Measurements from ENCODE around the gene NELFB. TPM values are rescaled to one million over a fixed set of nuclear protein-coding genes. Genes with fewer than 3 reads are reported as not detected.

The NELFB gene
- total and polyA plus RNA-seq, 2 donors = 20.4 to 38.8 TPM

DNA sequence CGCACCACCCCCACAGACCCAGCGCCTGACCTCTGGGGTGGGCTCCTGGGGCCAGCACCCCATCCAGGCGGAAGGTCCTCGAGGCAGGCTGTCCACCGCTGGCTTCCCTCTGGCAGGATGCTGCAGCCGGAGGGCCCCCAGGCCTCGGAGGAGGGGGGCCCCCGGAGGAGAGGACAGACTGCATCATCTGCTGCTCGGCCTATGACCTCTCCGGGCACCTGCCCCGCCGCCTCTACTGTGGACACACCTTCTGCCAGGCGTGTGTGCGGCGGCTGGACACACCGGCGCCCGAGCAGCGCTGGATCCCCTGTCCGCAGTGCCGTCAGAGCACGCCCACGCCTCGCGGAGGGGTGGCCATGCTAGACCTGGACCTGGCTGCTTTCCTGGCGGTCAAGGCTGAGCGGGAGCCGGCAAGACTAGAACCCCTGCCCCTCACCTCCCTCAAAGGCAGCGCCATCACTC, 26.6 kb upstream of the NELFB start:
- peaks cover 6 to 76% of the 10 kb centered on the region in 2 donors for H3K27me3 ChIP-seq (ENCODE audit: control insufficient read depth in 2 of 2, insufficient read depth in 1 of 2, low read length in 1 of 2)

GRCh38 chr9:137228968-137229896, 25.9 kb upstream of the NELFB start:
- WGBS = 85% methylated on average over 27 of the region's 27 CpGs
- H3K9me3 ChIP-seq (ENCODE audit: control insufficient read depth in 2 of 2, insufficient read depth in 1 of 2, low read length in 1 of 2) = no peaks in the 10 kb centered on the region
- H3K36me3 ChIP-seq (ENCODE audit: control insufficient read depth in 2 of 2, insufficient read depth in 2 of 2, low read length in 1 of 2) = no peaks in the 10 kb centered on the region
- no peak overlapping the region for H3K27ac ChIP-seq (ENCODE audit: low read depth in 1 of 2, low read length in 1 of 2)
- peaks cover 6 to 79% of the 10 kb centered on the region in 2 donors for H3K27me3 ChIP-seq (ENCODE audit: control insufficient read depth in 2 of 2, insufficient read depth in 1 of 2, low read length in 1 of 2)
- H3K4me1 ChIP-seq (ENCODE audit: control insufficient read depth in 2 of 2, insufficient read depth in 2 of 2, low read length in 2 of 2) = peaks cover under 1 to 6% of the 10 kb centered on the region in 2 donors
- DNase-seq (ENCODE audit: low read depth in 6 of 9, low spot score in 9 of 9) = no peak
- H3K4me3 ChIP-seq (ENCODE audit: low read length in 2 of 2) = no peak overlapping the region

More for the DNA sequence above, 26.6 kb upstream of the NELFB start:
- DNase-seq (ENCODE audit: low read depth in 6 of 9, low spot score in 9 of 9) = no peak
- no peaks in the 10 kb centered on the region for H3K36me3 ChIP-seq (ENCODE audit: control insufficient read depth in 2 of 2, insufficient read depth in 2 of 2, low read length in 1 of 2)
- no peaks in the 10 kb centered on the region for H3K9me3 ChIP-seq (ENCODE audit: control insufficient read depth in 2 of 2, insufficient read depth in 1 of 2, low read length in 1 of 2)
- no peak overlapping the region for H3K27ac ChIP-seq (ENCODE audit: low read depth in 1 of 2, low read length in 1 of 2)
- WGBS = 80% methylated on average over 29 of the region's 29 CpGs
- H3K4me3 ChIP-seq (ENCODE audit: low read length in 2 of 2) = no peak overlapping the region
- peaks cover 4 to 13% of the 10 kb centered on the region in 2 donors for H3K4me1 ChIP-seq (ENCODE audit: control insufficient read depth in 2 of 2, insufficient read depth in 2 of 2, low read length in 2 of 2)

DNA sequence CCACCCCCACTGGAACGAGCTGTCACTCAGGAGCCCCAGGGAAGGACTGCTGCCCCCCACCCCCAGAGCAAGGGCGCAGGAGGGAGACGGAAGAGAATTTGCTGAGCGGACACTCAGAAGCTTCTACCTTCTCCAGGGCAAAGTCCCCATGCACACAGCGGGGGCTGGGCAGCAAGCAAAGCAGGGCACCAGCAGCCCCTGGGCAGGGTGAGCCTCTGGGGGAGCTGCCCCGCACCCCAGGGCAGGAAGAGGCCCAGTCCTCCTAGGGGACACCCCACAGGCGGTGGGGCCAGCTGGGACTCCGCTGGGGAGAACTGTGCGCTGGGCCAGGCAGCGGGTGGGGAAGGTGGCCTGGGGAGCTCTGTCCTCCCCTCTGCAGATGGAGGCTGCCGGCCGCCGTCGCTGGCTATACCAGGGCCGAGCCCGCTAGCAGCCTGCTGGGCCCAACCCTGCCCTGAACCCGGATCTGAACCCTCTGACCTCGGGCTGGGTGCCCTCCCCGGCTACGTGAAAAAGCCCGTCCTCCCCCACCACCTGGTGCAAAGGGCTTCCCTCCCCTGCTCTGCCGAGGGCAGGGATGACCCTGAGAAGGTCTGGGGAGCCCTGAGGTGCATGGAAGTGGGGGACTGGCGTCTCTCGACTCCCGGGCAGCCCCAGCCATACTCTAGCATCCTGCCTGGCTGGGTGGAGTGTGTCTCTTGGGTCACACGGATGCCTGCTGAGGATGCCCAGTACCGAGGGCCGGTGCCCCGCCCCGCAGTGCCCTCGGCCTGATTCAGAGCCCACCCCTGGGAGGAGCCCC, 25.0 kb upstream of the NELFB start:
- Histone ChIP-seq H3K4me3 (ENCODE audit: low read length in 2 of 2) (no peak overlapping the region), H3K27me3 (ENCODE audit: control insufficient read depth in 2 of 2, insufficient read depth in 1 of 2, low read length in 1 of 2) (peaks cover 6 to 87% of the 10 kb centered on the region in 2 donors), H3K36me3 (ENCODE audit: control insufficient read depth in 2 of 2, insufficient read depth in 2 of 2, low read length in 1 of 2) (no peaks in the 10 kb centered on the region), H3K27ac (ENCODE audit: low read depth in 1 of 2, low read length in 1 of 2) (no peak overlapping the region), H3K4me1 (ENCODE audit: control insufficient read depth in 2 of 2, insufficient read depth in 2 of 2, low read length in 2 of 2) (peaks cover 0 to 6% of the 10 kb centered on the region in 2 donors), H3K9me3 (ENCODE audit: control insufficient read depth in 2 of 2, insufficient read depth in 1 of 2, low read length in 1 of 2) (no peaks in the 10 kb centered on the region)
- DNase-seq (ENCODE audit: low read depth in 6 of 9, low spot score in 9 of 9) = no peak
- 75% methylated on average over 31 of the region's 31 CpGs for WGBS

DNA sequence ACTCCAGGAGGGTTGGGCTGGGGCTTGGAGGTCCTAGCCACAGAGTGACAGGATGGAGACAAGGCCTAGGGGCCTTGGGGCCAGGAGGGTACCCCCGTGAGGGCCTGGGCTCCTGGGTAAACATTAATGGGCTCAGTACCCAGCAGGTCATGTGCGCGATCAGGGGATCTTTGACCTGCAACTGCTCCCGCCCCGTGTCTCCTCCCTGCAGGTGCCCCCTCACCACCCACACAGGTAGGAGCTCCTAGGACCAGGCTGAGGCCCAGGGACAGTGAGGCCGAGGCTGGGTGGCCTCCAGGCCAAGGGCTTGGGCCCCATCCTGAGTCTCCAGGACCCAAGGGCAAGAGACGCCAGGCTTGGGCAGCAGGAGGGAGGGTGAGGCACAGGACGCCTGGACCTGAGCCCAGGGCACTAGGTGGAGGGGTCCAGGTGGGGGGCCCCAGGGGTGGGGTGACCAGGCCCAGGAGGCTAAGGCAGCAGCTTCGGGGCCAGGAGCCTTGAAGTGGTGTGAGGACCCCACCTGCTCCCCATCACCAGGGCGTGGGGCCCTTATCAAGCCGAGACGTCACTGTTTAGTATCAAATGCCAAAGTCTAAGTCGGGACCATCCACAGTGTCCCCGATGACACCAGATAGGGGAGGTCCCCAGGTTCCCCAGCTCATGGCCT, 24.3 kb upstream of the NELFB start, which contains the start of gene SLC34A3:
SLC34A3 (plus strand) TSS at position 197 of the 667 bp plus-strand sequence. CDS start 802 bp downstream, outside the sequence.
- 85% methylated on average over 14 of the region's 14 CpGs for WGBS
- Histone ChIP-seq H3K27me3 (ENCODE audit: control insufficient read depth in 2 of 2, insufficient read depth in 1 of 2, low read length in 1 of 2) (peaks cover 6 to 88% of the 10 kb centered on the region in 2 donors), H3K27ac (ENCODE audit: low read depth in 1 of 2, low read length in 1 of 2) (no peak within 1 kb of the TSS), H3K4me3 (ENCODE audit: low read length in 2 of 2) (no peak within 1 kb of the TSS), H3K36me3 (ENCODE audit: control insufficient read depth in 2 of 2, insufficient read depth in 2 of 2, low read length in 1 of 2) (no peaks in the 10 kb centered on the region), H3K4me1 (ENCODE audit: control insufficient read depth in 2 of 2, insufficient read depth in 2 of 2, low read length in 2 of 2) (peaks cover 0 to 6% of the 10 kb centered on the region in 2 donors), H3K9me3 (ENCODE audit: control insufficient read depth in 2 of 2, insufficient read depth in 1 of 2, low read length in 1 of 2) (no peaks in the 10 kb centered on the region)
- DNase-seq (ENCODE audit: low read depth in 6 of 9, low spot score in 9 of 9) = no peak

DNA sequence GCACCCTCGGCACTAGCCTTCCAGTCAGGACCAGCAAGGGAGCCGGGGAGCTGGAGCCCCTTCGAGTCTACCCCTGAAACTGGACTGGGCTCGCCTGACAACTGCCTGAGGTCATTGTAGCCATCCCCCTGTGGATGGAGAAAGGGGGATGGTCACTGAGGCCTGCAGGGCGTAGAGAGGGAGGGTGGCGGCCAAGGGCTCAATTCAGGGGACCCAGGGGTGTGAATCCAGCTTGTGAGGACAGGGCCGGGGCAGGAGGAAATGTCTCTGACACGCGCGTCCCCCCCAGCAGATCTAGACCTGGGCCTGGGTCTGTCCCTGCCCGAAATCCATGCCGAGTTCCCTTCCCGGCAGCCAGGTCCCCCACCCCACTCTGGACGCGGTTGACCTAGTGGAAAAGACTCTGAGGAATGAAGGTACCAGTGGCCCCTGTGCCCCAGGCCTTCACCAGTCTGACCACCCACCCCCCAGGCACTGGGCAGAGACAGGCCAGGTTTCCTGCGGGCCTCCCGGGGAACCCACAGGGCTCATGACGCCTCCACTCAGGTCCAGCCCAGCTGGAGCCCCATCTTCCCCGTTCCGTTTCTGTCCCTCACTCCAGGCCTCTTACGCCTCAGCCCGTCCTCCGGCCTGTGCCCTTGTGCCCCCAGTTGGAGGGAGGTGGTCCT, 23.6 kb upstream of the NELFB start:
- H3K4me1 ChIP-seq (ENCODE audit: control insufficient read depth in 2 of 2, insufficient read depth in 2 of 2, low read length in 2 of 2) = peaks cover 6 to 13% of the 10 kb centered on the region in 2 donors
- WGBS = 95% methylated on average over 23 of the region's 23 CpGs
- H3K9me3 ChIP-seq (ENCODE audit: control insufficient read depth in 2 of 2, insufficient read depth in 1 of 2, low read length in 1 of 2) = no peaks in the 10 kb centered on the region
- no peak for DNase-seq (ENCODE audit: low read depth in 6 of 9, low spot score in 9 of 9)
- peaks cover 6 to 85% of the 10 kb centered on the region in 2 donors for H3K27me3 ChIP-seq (ENCODE audit: control insufficient read depth in 2 of 2, insufficient read depth in 1 of 2, low read length in 1 of 2)
- H3K27ac ChIP-seq (ENCODE audit: low read depth in 1 of 2, low read length in 1 of 2) = no peak overlapping the region
- H3K4me3 ChIP-seq (ENCODE audit: low read length in 2 of 2) = no peak overlapping the region
- no peaks in the 10 kb centered on the region for H3K36me3 ChIP-seq (ENCODE audit: control insufficient read depth in 2 of 2, insufficient read depth in 2 of 2, low read length in 1 of 2)

- Histone ChIP-seq H3K4me3 (ENCODE audit: low read length in 2 of 2) (no peak overlapping the region), H3K27ac (ENCODE audit: low read depth in 1 of 2, low read length in 1 of 2) (no peak overlapping the region), H3K36me3 (ENCODE audit: control insufficient read depth in 2 of 2, insufficient read depth in 2 of 2, low read length in 1 of 2) (no peaks in the 10 kb centered on the region), H3K27me3 (ENCODE audit: control insufficient read depth in 2 of 2, insufficient read depth in 1 of 2, low read length in 1 of 2) (peaks cover 4 to 79% of the 10 kb centered on the region in 2 donors), H3K9me3 (ENCODE audit: control insufficient read depth in 2 of 2, insufficient read depth in 1 of 2, low read length in 1 of 2) (no peaks in the 10 kb centered on the region), H3K4me1 (ENCODE audit: control insufficient read depth in 2 of 2, insufficient read depth in 2 of 2, low read length in 2 of 2) (peaks cover 10 to 19% of the 10 kb centered on the region in 2 donors)
- WGBS = 90% methylated on average over 10 of the region's 10 CpGs
- no peak for DNase-seq (ENCODE audit: low read depth in 6 of 9, low spot score in 9 of 9)
Measured at GRCh38 chr9:137232101-137232500, 23.0 kb upstream of the NELFB start.

GRCh38 chr9:137232510-137232909, 22.6 kb upstream of the NELFB start:
- Histone ChIP-seq H3K27ac (ENCODE audit: low read depth in 1 of 2, low read length in 1 of 2) (no peak overlapping the region), H3K4me3 (ENCODE audit: low read length in 2 of 2) (no peak overlapping the region), H3K36me3 (ENCODE audit: control insufficient read depth in 2 of 2, insufficient read depth in 2 of 2, low read length in 1 of 2) (no peaks in the 10 kb centered on the region), H3K9me3 (ENCODE audit: control insufficient read depth in 2 of 2, insufficient read depth in 1 of 2, low read length in 1 of 2) (no peaks in the 10 kb centered on the region), H3K27me3 (ENCODE audit: control insufficient read depth in 2 of 2, insufficient read depth in 1 of 2, low read length in 1 of 2) (peaks cover 2 to 75% of the 10 kb centered on the region in 2 donors), H3K4me1 (ENCODE audit: control insufficient read depth in 2 of 2, insufficient read depth in 2 of 2, low read length in 2 of 2) (peaks cover 10 to 18% of the 10 kb centered on the region in 2 donors)
- DNase-seq (ENCODE audit: low read depth in 6 of 9, low spot score in 9 of 9) = no peak
- 96% methylated on average over 24 of the region's 24 CpGs for WGBS

Data from thymus (tissue), 11 donors.